Measurements from ENCODE around the gene SHE. TPM values are rescaled to one million over a fixed set of nuclear protein-coding genes. Genes with fewer than 3 reads are reported as not detected.
A peak's percentile ranks its signal among the peaks of the same experiment; 100 is the strongest.

SHE gene
- total and polyA plus RNA-seq, 12 donors, result 7.9 to 19.6 (median 13.3) TPM

DNA sequence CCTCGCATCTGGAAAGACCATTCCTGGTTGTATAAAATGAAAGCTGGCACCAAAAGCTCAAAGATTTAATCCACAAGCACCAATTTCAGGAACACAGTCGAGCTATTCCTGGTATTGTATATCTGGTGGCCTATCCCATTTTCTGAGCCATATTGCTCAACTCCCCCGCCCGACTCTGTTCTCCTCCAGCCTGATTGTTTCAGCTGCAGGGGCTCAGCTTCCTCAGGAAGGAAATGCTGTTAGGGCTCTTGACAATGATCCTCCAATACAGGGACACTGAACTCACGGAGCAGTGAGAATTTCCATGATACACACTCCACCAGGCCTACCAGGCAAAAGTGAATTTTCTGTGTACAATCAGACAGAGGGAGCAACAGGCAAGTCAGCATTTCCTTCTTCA, 17.1 kb downstream of the SHE start:
- peak; percentile 85 to 94 (median 92) for ATAC-seq
- H3K27ac ChIP-seq, result peak overlapping the region in 9 of 10 donors; percentile 7 to 95 (median 79)
- intact Hi-C loops (cut with DNase I), result loop anchor here in 5 of 10 donors (1.0 to 10.0 kb wide), 5 partner anchors 8 to 570 kb away; partner anchors contain the start of genes KCNN3 (in 3 of the 5) and ADAM15 (in 1 of the 5)
- peak in 1 of 2 donors; percentile 88 for DNase-seq
- no peaks in the 10 kb centered on the region for H3K9me3 ChIP-seq
- no peak overlapping the region for H3K4me3 ChIP-seq
- no peaks in the 10 kb centered on the region for H3K27me3 ChIP-seq
- 46 to 64% methylated on average over 5 of the region's 5 CpGs for WGBS, 2 donors
- H3K36me3 ChIP-seq, result peaks cover 0 to 81% (median 15%) of the 10 kb centered on the region in 9 donors
- TF ChIP-seq, protein P1, sequence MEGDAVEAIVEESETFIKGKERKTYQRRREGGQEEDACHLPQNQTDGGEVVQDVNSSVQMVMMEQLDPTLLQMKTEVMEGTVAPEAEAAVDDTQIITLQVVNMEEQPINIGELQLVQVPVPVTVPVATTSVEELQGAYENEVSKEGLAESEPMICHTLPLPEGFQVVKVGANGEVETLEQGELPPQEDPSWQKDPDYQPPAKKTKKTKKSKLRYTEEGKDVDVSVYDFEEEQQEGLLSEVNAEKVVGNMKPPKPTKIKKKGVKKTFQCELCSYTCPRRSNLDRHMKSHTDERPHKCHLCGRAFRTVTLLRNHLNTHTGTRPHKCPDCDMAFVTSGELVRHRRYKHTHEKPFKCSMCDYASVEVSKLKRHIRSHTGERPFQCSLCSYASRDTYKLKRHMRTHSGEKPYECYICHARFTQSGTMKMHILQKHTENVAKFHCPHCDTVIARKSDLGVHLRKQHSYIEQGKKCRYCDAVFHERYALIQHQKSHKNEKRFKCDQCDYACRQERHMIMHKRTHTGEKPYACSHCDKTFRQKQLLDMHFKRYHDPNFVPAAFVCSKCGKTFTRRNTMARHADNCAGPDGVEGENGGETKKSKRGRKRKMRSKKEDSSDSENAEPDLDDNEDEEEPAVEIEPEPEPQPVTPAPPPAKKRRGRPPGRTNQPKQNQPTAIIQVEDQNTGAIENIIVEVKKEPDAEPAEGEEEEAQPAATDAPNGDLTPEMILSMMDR (IDR thresholded peaks at IDR 0.05), result peak in 2 of 9 donors; percentile 27 to 33
- H3K4me1 ChIP-seq, result peaks cover 6 to 82% (median 64%) of the 10 kb centered on the region in 9 donors

DNA sequence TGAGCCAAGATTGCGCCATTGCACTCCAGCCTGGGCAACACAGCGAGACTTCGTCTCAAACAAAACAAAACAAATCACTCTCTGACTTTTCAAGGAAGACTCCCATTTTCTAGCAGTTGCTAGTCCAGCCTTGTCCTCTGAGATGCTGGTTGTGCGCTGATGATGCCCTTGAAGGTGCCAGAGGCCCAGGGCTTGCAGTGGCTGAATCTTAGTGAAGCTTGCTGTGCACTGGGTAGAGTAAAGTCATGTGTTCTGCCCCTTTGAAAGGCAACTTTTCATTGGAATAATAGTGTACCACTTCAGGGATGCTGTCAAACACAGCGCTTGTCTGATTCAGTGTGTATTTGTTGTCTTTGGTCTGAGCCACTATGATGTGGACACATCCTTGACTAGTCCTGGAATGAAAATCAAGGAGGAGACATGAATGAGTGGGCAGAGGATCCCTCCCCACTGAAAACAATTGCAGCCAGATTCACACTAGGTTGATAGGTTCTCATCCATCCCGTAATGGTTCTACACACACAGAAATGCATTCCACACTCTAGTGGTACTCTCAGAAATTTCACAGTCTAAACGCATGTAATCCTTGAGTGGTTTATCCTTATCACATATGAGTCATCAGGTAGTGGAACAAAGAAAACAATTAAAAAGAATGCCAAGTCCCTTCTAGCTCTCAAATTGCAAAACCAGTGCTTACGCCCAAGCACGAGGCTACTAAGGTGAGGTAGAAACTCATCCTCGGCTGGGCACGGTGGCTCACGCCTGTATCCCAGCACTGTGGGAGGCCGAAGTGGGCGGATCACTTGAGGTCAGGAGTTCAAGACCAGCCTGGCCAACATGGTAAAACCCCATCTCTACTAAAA, 18.0 kb downstream of the SHE start:
- Histone ChIP-seq H3K27ac (peak overlapping the region; percentile 9 to 95 (median 78)), H3K4me1 (peaks cover 6 to 81% (median 62%) of the 10 kb centered on the region in 9 donors), H3K36me3 (peaks cover 0 to 78% (median 15%) of the 10 kb centered on the region in 9 donors), H3K27me3 (no peaks in the 10 kb centered on the region), H3K4me3 (no peak overlapping the region), H3K9me3 (no peaks in the 10 kb centered on the region)
- DNase-seq (no peak), ATAC-seq (peak; percentile 12 to 79 (median 60))
- 66 to 76% methylated on average over 14 of the region's 14 CpGs for WGBS, 2 donors
- TF ChIP-seq, protein P1 (IDR thresholded peaks at IDR 0.05), result no peak
- intact Hi-C loops (cut with DNase I), result loop anchor here in 7 of 10 donors (2.0 to 10.0 kb wide), 6 partner anchors 17 to 571 kb away; partner anchors contain the start of genes KCNN3 (in 3 of the 7) and ADAM15 (in 1 of the 7)

DNA sequence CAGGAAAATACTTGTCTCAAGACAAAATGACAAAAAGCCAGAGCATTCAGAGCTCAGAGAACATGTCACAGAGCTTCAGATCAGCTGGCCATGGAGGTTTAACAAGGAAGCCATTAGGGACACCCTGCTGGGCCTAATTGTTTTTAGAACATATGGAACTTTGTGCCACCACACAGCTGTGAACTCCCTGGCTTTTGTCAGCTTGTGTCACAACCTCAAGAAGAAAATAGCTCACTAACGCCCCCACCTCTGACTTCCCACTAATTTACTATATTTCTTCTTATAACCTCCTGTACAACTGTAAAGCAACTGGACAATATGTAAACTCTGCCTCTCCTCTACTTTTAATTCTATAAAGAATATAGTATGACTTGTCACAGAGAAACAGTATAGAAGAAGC, 21.2 kb downstream of the SHE start:
- DNase-seq (no peak), ATAC-seq (no peak)
- Histone ChIP-seq H3K27ac (peak overlapping the region in 5 of 10 donors; percentile 16 to 66 (median 41)), H3K4me3 (no peak overlapping the region), H3K9me3 (no peaks in the 10 kb centered on the region), H3K27me3 (no peaks in the 10 kb centered on the region), H3K4me1 (peaks cover 3 to 56% (median 35%) of the 10 kb centered on the region in 9 donors), H3K36me3 (peaks cover 0 to 63% (median 13%) of the 10 kb centered on the region in 9 donors)
- intact Hi-C loops (cut with DNase I), result loop anchor here in 8 of 10 donors (2.0 to 10.0 kb wide), 9 partner anchors 64 to 574 kb away; partner anchors contain the start of genes KCNN3 (in 3 of the 8) and ADAM15 (in 1 of the 8)
- WGBS, 2 donors, result 52 to 59% methylated on average over 1 of the region's 1 CpG
- TF ChIP-seq, protein P1 (IDR thresholded peaks at IDR 0.05), result no peak

DNA sequence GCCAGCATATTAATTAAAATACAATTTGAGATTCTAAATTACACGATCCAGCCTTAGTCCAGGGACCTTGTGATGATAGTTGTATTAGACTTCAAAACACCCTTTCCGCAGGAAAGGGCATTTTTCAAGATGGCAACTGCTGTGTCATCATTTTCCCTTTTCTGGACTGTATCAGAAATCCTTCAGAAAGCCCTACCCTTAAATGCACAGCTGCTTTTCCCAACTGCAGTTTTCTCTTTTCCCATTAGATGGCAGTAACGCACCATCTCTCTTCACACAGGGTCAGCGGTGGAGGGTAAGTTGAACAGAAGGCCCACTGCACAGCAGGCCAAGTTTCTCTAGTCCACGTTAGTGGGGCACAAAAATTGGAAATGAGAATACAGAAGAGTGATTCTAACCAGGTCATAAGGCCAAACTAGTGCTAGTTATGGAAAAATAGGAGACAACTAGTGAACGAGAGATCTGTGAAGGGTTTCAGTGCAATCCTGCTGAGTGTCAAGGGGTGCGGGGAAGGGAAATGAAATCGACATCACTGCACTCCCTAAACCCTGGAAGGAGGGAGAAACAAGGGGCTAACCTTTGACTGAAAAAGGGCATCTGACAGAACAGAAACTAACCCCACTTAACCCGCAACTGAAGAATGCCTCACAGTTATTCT, 22.3 kb downstream of the SHE start:
- ATAC-seq (peak; percentile 84 to 92 (median 90)), DNase-seq (peak in 1 of 2 donors; percentile 79)
- H3K4me1 ChIP-seq, result peaks cover 0 to 49% (median 27%) of the 10 kb centered on the region in 9 donors
- WGBS, 2 donors, result 34 to 35% methylated on average over 9 of the region's 9 CpGs
- H3K9me3 ChIP-seq, result no peaks in the 10 kb centered on the region
- H3K4me3 ChIP-seq, result no peak overlapping the region
- H3K27ac ChIP-seq, result peak overlapping the region in 4 of 10 donors; percentile 23 to 66 (median 44)
- no peaks in the 10 kb centered on the region for H3K27me3 ChIP-seq
- TF ChIP-seq, protein P1 (IDR thresholded peaks at IDR 0.05), result peak; percentile 85 to 95 (median 94)
- H3K36me3 ChIP-seq, result peaks cover 0 to 59% (median 8%) of the 10 kb centered on the region in 9 donors
- intact Hi-C loops (cut with DNase I), result loop anchor here (1.0 to 10.0 kb wide), 11 partner anchors 62 to 575 kb away; partner anchors contain the start of genes KCNN3 (in 3 of the 10) and ADAM15 (in 1 of the 10)
